HUDEP-2 (cell line): ENCODE results near the gene PDE6B.
"Not testable (repeated sequence)": the region's sequence is repeated elsewhere in the genome, so short reads cannot be mapped to it uniquely, and the experiment has no call there.

Experiments used
- DNase-seq, 76 experiments: peaks; one replicate each; lab custom pipeline; 2025; ENCODE audit not compliant: unreplicated experiment in 76 of 76; lab: John Stamatoyannopoulos, UW

Gene PDE6B

DNA sequence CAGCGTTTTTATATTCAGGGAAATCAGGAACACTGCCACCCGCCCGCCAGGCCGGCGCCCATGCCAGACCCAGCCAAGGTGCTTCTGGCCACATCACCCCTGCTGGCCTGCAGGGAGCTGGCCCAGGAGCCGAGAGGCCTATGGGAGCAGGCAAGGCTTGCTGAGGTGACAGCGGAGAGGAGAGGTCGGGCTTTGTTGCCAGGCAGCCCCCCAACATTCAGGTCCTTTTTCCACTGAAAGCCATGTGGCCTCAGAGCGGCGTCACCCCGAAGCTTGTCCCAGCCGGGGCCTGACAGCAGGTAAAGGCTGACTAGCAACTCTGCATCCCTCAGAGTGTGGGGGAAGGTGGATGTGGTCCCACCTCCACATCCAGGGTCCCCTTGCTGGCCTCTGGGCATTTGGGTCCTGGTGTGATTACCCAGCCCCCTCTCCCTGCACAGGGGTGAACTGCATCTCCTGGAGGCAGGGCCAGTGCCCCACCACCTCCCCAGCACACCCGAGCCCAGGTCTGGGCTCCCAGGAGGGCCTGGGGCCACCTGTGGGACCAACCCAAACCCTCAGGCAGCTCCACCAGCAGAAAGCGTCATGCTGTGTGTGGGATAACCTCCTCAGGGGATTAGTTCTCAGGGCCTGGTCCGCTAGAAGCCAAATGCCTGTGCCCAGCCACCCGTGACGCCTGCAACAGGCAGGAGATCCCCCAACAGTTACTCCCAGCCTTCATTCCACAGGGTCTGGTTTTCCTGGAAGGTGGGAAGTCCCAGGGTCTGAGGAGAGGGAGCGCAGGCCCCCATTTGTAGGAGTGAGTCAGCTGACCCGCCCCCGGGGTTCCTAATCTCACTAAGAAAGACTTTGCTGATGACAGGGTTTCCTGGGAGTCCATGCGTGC lies at the start of gene PDE6B:
Gene PDE6B, plus strand, starts transcription at position 869 of the 886 bp plus-strand sequence. CDS start 54 bp downstream, outside the sequence.
- no peak for DNase-seq

DNA sequence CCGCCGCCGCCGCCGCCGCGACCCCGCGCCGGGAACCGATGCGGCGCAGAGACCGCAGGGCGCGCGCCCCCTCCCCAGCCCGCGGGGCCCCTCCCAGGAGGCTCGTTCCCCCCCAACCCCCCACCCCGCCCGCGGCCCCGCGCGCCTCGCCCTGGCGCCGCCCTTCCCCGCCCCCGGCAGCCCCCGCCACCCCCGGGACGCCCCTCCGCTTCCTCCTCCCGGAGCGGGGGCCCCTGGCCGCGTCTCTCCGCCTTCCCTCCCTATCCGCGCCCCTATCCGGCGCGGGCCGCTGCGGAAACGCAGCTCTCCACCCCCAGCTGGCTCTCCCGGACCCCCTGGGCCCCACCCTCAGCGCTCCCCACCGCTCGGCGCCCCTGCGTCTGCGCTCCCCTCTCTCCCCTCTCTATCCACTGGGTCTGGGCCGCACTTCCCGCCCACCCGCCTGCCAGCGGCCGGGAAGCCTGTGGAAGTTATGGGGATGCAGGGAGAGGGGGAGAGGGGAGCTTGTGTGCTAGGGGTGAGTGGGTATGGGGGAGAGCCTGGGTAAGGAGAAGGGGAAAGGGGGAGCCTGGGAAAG lies 49.0 kb upstream of the PDE6B start, which contains the start of gene TMEM271:
Gene TMEM271, minus strand, starts transcription at position 51 of the 577 bp plus-strand sequence. CDS start 233 bp downstream, outside the sequence.
- no peak for DNase-seq

DNA sequence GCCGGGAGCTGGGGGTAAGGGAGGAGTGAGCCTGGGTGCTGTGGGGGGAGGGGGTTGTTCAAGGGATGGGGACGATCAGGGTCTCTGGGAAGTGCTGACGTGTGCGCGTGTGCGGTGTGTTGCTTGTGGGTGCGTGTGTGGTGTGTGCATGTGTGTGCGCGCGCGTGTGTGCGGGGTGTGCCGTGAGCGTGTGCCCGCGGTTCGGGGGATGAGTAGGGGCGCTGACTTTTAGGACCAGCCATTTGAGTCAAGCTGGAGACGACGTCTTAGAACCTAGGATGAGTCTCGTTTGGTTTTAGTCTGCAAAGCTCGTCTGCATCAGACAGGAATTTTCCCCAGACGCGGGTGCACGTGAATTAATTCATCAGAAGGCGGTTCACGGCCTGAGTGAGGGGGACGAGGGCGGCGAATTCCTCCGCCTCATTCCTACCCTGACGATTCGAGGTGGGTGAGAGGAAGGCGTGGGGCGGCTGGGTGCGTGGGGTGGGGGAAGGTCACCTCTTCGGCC lies 48.3 kb upstream of the PDE6B start:
- no peak for DNase-seq

DNA sequence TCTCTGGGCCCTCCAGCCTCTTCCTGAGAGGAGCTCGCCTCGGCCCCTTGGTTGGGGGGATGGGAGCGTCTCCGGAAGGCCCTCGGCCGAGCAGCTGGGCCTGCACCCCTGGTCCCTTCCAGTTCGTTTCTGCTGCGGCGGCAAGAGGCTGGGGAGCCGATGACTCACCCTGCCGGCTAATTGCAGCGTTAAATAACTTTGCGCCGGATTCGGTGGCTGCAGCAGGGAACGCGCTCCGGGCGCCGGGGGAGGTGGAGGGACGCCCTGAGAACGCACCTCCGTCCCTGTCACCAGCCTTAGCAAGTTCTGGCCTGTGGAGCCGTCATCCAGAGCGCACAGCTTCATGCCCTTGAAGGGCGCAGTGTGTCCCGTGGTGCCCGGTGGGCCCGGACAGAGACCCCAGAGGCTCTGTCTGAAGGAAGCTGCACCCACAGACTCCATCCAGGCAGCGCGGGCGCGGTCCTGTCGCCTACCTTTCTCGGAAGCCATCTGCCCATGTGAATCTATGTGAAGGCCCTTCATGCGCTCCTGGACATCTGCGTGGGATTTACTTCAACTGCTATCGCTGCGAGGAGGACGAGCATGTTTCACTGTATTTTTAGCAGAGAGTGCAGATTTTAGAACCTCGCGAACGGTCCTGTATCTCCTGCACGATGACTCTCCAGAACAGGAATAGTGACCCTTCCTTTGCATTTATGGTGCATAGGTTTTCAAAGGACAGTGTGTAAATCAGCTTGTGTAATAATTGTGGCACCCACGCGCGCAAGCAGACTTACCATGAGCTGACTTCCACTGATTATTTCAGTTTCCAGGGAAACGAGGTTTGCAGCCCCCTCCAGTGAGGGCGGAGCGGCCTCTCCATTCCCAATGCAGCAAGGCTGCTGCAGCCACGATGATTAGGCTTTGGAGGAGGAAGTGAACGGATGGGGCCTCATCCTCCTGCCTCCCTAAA lies 47.6 kb upstream of the PDE6B start:
- DNase-seq, result peak in 1 of 76 experiments; percentile 20

DNA sequence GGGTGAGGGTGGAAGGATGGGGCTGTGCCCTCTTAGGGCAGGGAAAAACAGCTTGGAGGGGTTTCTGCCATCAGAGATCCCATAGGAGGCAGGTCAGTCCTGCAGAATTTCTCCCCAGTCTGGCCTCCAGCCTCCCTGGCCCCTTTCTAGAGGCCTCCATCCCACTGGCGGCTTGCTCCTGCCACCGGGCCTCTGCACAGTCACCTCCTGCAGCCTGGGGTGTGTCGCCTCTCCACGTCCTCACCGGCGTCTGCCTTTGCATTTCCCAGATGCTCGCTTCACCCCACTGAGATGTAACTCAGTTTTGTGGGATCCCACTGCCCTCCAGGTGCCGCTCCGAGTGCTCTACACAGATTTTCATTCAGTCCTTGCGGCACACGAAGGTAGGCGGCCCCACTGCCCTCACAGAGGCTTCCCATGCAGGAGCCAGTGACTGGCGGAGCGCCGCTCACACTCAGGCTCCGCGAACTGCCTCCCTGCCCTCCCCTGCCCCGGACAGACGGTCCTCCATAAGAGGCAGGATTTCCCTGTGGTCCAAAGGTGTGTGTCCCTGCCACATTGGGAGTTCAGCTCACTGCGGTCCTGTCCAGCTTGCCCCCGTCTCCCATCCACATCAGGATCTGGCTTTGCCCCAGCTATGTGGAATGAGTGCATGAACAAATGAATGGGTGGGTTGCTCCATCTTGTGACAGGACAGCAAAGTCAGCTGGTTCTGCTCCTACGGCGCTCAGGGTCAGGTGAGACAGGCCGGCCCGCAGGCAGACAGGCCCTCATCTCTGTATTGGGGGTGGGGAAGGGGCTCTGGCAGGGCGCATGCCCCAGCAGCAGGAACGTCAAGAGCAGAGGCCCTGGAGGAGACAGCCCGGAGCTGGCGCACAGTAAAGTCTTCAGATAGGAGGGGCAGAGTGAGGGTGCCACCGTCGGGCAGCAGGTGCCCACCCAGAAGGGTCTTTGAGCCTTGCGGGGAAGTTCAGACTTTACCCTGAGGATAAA lies 46.6 kb upstream of the PDE6B start:
- no peak for DNase-seq

DNA sequence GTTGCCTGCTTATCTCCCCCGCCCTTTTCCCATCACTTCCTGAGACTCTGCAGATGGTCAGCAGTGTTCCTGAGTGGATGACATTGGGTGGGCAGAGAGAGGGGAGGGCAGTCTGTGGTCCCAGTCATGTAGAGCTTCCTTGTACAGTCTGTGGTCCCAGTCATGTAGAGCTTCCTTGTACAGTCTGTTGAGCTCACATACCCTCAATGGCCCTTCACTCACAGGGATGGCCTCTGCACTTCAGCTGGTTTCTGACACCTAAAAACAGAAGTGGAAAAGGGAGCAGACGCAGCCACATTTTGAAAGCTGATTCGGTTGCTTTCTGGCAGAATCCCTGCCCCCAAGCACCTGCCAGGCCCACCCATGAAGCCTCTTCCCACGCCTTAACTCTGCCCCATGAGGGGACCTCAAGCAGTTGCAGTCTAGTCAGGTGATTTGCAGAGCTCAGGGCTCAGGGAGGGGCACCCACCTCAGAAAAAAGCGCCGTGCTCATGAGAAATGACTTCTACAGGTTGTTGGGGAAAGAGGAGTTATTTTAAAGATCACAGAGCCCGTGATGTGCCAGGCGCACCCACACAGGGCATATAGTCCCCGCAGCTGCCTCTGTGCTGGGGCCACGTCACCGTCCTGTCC lies 45.7 kb upstream of the PDE6B start:
- DNase-seq, result no peak

DNA sequence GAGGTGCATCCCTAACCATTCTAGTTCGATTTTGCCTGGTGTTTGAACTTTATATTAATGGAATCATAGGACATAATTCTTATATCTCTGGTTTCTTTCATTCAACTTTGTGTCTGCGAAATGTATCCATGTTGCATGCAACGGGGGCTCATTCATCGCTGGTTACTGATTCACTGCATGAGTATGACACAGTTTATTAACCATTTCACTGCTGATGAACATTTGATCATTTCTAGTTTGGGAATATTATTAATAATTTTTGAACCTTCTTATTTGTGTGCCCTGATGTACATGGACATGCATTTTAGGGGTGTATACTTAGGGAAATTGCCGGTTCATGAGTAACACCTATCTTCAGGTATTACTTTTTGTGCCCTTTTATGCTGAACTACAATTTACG lies 44.2 kb upstream of the PDE6B start:
- no peak for DNase-seq

DNA sequence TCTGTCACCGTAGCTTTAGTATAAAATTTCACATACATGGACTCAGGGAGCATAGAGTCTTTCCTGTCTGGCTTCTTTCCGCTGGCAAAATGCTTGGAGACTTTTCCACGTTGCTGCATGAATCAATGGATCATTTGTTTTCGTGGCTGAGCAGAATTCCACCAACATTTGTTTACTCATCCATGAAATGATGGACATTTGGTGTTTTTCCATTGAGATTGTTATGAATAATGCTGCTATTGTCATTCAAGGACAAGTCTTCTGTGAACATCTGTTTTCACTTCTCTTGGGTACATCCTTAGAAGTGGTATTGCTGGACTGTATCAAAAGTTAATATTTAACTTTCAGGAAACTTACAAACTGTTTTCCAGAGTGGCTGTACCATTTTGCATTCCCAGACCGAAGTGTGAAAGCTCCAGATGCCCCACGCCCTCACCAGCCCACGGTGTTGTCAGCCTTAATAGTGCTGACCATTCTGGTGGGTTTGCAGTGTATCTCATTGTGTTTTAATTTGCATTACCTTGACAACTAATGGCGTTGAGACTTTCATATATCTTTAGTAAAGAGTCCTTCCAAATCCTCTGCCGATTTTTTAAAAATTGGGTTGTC lies 43.5 kb upstream of the PDE6B start:
- DNase-seq, result no peak

DNA sequence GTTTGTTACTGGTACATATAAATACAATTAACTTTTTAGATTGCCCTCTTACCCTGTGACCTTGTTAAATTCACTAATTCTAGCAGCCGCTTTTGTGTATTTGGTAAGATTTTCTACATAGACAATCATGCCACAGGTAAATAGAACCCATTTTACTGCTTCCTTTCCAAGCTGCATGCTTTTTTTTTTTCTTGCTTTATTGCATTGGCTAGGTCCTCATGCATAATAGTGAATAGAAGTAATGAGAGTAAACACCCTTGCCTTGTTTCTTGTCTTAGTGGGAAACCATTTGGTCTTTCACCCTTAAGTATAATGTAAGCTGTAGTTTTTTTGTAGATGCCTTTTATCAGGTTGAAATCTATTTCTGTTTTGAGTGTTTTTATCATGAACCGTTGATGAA lies 41.6 kb upstream of the PDE6B start:
- no peak for DNase-seq

DNA sequence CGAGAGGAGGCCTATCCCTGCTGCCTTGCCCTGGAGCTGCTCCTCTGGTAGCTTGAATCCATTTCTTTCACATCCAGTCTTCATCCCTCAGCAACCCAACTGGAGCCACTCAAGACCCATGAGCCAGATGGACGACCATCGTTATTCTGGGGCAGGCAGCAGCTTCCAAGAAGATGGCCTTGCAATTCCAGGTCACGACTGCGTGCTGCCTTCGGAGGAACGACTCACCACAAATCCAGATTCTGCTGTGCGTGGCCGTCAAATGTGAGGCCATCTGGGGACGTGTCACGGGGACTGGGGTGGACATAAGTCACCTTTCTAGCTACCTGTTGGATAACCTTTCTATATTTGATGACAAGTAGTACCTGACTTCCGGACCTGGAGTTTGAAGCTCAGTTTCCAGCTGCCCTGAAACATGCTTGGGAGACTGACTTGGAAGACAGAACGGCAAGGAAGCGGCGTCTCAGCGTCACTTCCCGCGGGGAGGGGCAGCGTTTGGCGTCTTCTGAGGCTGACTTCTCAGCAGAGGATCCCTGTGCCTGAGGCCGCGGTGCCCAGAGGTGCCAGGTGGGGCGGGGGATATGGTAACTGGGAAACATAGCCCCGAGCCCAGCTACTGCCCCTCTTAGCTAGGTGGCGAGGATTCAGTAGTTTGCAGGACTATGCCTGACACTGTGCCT lies 37.6 kb upstream of the PDE6B start:
- DNase-seq, result no peak

DNA sequence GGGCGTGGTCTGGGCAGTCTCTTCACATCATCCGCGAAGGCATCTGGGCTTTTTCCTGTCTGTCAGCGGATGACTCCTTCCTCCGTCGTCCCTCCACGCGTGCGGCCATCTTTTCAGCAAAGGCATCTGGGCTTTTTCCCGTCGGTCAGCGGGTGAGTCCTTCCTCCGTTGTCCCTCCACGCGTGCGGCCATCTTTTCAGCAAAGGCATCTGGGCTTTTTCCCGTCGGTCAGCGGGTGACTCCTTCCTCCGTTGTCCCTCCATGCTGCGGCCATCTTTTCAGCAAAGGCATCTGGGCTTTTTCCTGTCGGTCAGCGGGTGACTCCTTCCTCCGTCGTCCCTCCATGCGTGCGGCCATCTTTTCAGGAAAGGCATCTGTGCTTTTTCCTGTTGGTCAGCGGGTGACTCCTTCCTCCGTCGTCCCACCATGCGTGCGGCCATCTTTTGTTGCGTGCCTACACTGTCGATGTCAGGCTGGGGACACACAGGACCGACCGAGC lies 37.0 kb upstream of the PDE6B start:
- DNase-seq, result no peak

DNA sequence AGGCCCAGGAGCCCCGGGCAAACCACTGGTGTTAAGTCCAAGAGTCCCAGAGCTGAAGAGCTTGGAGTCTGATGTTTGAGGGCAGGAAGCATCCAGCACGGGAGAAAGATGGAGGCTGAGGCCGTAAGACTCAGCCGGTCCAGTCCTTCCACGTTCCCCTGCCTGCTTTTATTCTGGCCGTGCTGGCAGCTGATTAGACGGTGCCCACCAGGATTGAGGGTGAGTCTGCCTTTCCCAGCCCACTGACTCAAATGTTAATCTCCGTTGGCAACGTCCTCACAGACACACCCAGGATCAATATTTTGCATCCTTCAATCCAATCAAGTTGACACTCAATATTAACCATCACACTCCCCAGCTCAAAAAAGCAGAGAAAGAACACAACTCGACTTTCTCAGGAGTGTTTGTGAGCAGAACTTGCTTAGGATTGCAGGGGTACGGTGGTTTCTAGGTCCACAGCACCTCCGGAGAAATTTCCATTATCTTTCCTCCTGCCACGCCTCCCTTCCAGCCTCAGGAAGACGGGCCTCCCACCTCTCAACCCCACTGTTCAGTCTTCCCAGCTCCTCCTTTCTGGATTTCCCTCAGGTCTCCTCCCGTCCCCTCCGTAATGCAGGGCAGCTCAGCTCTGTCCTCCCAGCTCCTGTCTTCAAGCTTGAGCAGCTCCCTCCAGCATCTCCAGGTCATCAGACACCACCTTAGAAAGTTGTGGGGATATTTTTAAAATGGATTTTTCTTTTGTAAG lies 36.0 kb upstream of the PDE6B start:
- no peak for DNase-seq

DNA sequence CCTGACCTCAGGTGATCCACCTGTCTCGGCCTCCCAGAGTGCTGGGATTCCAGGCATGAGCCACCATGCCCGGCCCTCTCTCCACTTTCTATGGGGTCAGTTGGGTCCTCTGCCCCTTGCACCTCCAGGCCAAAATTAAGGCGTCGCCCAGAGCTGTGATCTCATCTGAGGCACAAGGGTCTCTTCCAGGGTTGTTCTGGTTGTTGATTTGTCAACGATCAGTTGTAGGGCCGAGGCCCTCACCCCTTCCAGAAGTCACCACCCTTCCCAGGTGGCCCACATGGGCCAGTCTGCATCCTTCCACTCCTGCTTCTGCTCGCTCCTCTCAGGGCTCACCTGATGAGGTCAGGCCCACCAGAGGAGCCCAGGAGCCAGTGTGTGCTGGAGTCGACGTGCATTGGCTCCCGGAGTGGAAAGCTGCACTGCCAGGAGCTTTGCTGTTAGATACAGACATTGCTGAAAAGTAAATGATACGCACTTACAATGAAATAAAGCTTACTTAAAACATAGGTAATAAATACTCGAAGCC lies 35.0 kb upstream of the PDE6B start:
- DNase-seq, result no peak

DNA sequence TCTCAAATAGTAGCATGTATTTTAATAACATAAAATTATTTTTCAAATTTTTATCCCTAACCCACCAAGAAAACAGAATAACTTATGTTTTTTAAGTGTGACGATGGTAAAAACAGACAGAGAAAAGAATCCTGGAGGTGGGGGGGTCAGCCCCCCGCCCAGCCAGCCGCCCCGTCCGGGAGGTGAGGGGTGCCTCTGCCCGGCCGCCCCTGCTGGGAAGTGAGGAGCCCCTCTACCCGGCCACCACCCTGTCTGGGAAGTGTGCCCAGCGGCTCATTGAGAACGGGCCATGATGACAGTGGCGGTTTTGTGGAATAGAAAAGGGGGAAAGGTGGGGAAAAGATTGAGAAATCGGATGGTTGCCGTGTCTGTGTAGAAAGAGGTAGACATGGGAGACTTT lies 33.2 kb upstream of the PDE6B start:
- DNase-seq, result not testable (repeated sequence)

DNA sequence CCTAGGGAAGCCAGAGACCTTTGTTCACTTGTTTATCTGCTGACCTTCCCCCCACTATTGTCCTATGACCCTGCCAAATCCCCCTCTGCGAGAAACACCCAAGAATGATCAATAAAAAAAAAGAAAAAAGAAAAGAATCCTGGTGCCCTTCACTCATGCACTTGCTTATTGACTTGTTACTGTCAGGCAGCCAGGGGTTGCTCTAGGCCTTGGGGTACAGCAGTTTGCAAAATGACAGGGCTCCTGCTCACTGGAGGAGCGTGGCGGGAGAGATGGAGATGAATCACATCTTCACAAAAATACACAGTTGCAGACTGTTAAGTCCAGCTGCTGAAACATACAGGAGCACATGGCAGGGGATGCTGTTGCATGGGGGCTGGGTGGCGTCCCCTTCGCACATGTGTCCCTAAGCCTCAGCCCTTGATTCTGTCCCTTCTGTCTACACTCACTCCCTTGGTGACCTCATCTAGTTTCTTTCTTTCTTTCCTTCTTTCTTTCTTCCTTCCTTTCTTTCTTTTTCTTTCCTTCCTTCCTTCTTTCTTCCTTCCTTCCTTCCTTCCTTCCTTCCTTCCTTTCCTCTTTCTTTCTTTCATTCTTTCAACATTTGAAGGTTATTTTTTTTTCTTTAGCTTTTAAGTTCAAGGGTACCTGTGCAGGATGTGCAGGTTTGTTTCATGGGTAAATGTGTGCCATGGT lies 32.4 kb upstream of the PDE6B start:
- no peak for DNase-seq

DNA sequence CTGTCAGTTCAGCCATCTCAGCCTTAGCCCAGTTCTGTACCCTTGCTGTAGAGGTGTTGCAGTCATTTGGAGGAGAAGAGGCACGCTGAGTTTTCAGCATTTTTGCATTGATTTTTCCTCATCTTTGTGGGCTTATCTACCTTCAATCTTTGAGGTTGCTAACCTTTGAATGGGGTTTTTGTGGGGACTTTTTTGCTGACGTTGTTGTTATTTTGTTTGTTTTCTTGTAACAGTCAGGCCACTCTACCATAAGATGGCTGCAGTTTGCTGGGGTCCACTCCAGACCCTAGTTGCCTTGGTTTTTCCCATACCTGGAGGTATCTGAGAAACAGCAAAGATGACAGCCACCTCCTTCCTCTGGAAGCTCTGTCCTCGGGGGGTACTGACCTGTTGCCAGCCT lies 26.4 kb upstream of the PDE6B start:
- no peak for DNase-seq
